Suppressor macrophage treated with lipopolysaccharide for 4 hours (primary cell): ENCODE measurements around the gene LAGE3.

Source experiments
- DNase-seq: peaks from one replicate; pipeline ENCODE4 v3.0.0-alpha.2; 2020

The LAGE3 gene

DNA sequence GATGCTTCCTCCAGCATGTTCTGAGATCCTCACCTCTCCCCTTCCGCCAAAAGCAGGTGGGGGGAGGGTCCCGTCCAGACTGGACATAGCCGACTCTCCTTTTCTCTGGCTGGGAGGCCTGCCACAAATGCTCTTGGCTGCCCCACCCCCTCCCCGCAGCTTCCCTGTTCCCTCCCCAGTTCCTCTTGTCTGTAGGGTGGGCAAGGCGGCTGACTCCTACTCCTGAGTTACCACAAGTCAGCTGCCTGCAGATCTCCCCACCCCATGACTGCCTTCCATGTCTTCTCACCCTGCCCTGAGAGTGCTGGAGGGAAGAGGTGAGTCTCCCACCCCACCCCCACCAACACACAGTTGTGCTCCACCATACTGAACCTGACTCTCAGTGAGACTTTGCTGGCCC lies 47.7 kb downstream of the LAGE3 start:
- DNase-seq, result peak; percentile 66

DNA sequence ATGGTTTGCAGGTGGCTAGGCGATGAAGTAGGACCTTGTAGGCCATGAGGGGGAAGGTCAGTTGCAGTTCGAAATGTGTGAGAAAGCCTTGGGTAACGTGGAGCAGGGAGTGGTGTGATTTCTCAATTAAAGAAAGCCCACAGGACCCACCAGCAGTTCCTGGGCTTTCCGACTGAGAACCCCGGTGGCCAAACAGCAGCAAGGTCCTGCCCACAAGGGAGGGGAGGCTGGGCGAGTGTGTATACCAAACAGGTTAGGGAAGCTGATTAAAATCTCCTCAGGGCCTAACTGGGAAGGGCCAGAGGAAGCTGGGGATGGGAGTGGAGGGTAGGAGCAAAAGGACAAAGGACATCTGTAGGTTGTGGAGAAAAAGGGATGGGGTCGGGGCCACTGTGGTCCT lies 48.2 kb downstream of the LAGE3 start:
- DNase-seq, result peak; percentile 78

DNA sequence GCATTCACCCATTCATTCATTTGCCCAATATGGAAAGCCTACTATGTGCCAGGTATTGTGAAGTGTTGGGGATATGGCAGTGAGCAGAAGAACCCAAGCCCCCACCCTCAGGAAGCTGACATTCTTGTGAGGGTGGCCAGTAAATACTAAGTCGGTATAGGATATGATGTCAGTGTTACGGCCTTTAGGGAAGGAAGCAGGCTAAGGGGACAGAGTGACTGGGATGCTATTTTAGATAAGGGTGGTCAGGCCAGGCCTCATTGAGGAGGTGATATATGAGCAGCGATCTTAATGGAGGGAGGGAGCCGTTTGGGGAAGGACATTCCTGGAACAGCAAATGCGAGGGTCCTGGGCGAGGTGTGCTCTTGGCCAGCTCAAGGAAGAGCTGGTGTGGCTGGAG lies 48.6 kb downstream of the LAGE3 start:
- peak; percentile 53 for DNase-seq

DNA sequence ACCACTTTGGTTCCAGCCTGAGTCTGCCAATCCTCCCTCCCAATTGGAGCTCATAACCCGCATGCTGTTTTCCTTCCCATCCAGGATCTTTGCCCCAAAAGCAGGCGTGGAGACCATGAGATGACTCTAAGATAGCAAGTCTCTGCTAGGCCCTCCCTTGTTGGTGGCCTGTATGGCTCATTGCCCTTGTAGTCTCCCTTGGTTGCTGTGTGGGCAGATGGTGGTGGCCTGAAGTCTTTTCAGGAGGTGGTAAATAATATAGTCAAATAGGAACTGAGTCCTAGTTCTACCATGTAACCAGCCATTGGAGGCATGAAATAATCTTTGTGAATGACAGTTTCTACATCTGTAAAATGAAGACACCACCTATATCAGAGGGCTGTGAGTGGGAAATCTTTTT lies 49.4 kb downstream of the LAGE3 start:
- peak; percentile 47 for DNase-seq

DNA sequence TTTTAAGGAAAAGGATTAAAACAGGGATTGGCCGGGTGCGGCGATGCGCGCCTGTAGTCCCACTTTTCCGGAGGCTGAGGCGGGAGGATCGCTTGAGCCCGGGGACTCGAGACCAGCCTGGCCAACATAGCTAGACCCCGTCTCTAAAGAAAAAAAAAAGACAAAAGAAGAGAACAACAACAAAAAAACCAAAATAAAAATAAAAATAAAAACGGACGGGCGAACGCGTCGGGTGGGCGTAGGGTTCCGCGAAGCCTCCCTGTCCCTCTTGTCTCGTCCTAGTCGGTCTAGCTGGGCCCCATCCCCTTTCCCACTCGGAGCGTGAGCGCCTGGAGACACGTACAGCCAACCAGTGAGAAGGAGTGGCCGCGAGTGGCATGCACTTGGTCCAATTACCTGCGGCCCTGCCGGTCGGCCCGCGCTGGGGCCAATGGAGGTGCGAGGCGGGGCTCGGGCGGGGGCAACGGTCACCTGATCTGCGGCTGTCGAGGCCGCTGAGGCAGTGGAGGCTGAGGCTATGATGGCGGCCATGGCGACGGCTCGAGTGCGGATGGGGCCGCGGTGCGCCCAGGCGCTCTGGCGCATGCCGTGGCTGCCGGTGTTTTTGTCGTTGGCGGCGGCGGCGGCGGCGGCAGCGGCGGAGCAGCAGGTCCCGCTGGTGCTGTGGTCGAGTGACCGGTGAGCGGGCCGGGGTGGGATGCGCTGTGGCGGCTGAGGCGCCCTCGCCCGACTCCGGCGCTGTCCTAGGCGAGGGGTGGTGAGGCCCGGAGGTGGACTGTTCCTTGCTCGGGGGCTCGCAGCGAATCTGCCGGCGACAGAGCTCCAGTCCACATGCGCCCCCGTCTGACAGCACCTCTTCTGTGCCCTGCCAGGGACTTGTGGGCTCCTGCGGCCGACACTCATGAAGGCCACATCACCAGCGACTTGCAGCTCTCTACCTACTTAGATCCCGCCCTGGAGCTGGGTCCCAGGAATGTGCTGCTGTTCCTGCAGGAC lies 50.6 kb downstream of the LAGE3 start, which contains the start of gene ATP6AP1:
Gene ATP6AP1 (plus strand): TSS at position 502 of the 996 bp plus-strand sequence. CDS start 16 bp downstream, at position 518.
- DNase-seq, result peak; percentile 93
